SIG-M5 (cell line): ENCODE data around the gene ATXN7L2.
"Not testable (repeated sequence)": the region's sequence is repeated elsewhere in the genome, so short reads cannot be mapped to it uniquely, and the experiment has no call there.

Experiments used
- DNase-seq: peaks from one replicate; lab custom pipeline; 2025; lab: John Stamatoyannopoulos, UW

ATXN7L2 gene, protein sequence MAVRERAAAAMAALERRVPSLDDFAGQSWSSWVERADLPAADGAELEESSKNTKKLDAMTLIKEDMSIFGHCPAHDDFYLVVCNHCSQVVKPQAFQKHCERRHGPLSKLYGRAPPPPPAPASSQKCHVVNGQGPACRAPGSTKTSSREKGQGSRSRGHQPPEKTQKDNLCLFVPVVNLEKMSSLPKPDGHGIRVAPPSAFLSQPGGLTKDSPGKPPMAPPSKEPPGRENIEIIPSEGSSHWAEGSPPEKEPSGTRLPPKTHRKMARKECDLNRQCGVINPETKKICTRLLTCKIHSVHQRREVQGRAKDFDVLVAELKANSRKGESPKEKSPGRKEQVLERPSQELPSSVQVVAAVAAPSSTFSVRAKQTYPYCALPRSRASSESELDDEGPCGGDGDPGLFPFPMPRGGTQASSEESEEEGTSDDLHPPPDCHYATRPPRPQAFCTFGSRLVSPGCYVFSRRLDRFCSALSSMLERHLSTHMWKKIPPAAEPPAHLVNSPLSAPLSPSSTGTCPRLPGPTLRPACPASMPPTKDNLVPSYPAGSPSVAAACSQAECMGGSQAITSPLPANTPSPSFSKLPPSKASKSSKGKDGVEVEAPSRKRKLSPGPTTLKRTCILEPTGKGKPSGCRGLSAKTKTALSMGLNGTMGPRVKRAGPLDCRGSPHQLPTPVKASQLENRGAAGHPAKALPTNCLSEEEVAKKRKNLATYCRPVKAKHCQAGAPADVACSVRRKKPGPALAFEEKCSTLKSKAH

DNA sequence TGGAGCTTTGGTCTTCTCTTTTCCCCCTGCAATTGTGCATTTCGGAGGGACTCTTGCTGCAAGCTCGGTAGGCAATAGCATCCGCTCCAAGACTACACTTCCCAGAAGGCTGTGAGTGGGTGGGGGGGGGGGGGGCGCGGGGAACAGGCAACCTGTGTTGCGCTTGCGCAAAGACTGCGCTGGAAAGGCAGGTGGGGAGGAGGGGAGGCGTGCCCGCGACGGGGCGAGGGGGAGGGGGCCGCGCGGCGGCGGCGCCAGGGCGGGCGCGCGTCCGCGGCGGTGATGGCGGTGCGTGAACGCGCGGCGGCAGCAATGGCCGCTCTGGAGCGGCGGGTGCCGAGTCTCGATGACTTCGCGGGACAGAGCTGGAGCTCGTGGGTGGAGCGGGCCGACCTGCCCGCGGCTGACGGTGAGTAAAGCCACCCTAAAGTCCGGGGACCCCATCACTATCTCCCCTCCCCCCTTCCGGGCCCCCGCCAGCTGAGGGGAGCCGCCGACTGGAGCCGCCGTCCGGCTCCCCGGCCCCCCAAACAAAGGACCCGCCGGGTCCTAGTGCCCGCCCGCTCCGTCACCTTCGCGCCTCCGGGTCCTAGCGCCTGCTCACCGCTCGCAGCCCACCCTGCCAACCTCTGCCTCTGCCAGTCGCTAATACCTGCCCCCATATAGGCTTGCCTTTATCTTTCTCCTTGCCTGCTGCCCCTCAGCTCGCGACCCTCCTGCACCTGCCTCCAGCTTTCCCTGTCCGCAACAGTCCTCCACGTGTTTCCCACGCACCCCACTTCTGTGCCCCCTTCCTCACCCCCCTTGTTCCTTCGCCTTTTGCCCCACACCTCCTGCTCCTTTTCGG lies at the start of gene ATXN7L2:
Gene ATXN7L2, plus strand, starts transcription at position 234 of the 847 bp plus-strand sequence. Its CDS starts 49 bp downstream, at position 283.
- no peak for DNase-seq

DNA sequence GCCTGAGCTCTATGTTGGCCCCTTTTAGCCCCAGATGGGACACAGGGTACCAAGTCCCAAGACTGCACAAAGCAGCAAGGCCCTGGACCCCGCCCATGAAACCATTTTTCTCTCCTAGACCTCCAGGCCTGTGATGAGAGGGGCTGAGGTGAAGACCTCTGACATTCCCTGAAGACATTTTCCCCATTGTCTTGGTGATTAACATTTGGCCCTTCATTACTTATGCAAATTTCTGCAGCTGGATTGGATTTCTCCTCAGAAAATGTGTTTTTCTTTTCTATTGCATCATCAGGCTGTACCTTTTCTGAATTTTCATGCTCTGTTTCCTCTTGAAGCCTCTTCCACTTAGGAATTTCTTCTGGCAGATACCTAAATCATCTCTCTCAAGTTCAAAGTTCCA lies 49.2 kb upstream of the ATXN7L2 start:
- DNase-seq: no peak

DNA sequence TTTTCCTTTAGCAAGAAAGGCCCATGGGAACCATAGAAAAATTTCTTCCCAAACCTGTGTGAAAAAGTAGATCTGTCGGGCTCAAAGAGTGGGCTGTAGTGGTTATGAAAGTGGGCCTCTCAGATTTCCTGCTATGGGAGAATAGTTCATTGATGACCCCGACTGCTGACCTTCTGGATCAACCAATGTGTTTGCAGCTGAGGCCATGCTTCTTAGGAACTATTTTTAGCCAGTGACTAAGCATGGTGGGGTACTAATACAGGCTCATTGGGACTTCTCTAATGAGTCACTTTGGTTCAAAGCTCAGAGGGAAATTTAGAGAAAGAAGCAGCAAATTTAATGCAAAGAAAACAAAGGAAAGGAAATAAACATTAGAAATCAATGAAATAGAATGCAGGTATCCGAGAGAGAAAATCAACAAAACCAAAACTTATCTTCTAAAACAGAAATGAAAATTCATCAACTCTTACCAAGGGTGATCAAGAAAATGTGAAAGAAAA lies 44.9 kb upstream of the ATXN7L2 start:
- DNase-seq: no peak

DNA sequence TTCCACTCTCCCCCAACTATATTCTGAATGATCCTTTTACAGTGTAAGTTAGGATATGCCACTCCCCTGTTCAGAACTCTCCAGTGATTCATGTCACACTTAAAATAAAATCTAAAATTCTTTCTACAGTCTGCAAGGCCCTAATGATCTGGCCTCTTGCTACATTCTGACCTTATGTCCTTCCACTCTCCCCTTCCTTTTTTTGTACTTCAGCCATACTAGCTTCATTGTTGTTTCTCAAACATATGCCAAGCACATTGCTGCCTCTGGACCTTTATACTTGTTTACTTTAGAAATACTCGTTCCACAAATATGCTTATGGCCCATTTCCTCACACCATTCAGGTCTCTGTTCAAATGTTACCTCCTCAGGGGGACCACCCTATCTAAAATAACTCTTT lies 42.6 kb upstream of the ATXN7L2 start:
- DNase-seq: no peak

DNA sequence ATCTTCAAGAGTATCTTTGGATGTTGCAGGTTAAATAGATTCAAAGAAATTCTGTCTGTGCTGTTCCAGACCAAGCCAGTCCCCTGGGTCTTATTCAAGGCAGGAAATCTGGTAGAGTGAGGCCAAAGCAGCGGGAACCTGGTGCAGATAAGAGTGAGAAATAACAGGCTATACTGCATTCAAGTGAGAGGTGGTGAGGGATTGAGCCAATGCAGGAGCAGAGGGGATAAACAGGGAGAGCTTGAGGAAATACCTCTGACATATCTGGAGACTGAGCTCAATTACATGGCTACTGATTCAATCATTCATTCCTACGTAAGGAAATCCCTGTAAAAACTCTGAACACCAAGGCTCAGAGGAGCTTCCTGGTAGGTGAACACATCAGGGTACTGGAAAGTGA lies 40.2 kb upstream of the ATXN7L2 start:
- no peak for DNase-seq

DNA sequence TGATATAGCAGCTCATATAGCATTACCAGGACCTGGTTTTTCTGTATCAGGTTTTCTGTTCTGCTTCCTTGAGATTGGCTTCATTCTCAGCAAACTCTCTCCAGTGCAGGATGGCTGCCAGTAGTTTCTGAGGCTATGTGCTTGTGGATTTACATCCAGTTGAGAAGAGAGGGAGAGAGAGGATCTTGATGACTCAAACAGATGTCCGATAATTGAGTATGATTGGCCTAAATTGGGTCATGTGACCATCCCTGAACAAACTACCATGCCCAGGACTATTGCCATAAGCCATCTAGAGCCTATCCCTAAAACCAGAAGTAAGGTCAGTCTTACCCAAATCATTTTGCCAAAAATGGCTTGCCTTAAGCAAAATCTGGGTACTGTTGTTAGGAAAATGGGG lies 39.4 kb upstream of the ATXN7L2 start:
- no peak for DNase-seq

DNA sequence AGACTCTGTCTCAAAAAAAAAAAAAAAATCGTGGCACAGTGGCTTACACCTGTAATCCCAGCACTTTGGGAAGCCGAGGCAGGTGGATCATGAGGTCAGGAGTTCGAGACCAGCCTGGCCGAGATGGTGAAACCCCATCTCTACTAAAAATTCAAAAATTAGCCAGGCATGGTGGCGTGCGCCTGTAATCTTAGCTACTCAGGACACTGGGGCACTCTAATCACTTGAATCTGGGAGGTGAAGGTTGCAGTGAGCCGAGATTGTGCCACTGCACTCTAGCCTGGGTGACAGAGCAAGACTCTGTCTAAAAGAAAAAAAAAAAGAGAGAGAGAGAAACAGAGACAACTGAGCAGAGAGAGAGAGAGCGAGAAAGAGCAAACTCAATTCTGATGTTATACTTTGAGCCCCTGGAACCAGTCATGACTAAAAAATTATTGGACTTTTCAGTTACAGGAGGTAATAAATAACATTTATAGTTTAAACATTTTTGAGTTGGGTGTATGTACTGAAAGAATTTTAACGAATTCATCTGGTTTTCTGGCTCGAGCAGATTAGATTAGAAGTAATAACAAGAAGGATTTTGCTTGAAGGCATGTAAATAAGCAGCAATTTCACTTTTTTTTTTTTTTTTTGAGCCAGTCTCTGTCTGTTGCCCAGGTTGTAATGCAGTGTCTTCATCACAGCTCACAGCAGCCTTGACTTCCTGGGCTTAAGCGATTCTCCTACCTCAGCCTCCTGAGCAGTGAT lies 37.6 kb upstream of the ATXN7L2 start:
- not testable (repeated sequence) for DNase-seq

DNA sequence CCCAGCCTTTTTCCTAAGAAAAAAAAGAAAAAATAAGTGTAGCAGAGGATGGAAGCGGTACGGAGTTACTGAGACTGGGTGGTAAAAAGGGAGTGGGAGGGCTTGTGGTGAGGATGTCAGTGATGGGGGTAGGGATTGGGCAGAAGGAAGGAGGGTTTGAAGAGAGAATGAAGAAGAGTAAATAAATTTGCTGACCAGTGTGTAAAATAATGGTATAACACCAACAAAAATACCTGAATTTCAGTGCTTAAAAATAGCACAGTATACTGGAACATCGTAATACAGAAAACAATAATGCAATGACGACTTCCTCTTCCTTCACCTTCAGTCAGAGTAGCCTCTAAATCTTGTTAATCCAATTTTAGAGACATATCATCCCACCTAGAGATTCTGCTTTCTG lies 36.2 kb upstream of the ATXN7L2 start:
- DNase-seq: no peak

DNA sequence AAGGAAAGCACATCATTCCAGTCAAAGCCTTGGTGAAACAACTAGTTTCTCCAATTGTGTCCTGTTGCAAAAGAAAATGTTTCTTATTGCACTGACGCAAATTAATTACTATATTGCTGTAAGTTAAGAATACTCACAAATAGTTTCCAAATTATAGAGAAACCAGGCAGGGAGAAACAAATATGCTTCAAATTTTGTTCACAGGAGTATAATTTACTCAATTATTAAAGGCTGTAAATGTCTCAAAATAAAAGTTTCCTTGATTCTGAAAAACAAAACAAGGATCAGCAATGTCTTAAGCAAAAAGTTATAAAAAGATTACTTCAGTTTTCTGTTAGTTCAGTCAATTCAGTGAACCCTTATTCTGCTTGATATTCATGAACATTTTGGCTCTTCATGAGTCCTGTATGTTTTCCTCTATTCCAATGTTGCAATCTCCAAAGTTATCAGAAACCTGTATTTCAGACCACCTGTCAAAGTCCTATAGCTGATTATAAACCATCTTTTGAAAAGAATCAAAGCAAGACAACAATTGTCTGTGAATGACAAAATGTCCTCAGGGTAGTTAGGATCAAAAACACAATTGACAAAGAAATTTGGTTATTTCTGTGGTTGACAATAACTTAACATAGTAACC lies 29.1 kb upstream of the ATXN7L2 start:
- DNase-seq: no peak

DNA sequence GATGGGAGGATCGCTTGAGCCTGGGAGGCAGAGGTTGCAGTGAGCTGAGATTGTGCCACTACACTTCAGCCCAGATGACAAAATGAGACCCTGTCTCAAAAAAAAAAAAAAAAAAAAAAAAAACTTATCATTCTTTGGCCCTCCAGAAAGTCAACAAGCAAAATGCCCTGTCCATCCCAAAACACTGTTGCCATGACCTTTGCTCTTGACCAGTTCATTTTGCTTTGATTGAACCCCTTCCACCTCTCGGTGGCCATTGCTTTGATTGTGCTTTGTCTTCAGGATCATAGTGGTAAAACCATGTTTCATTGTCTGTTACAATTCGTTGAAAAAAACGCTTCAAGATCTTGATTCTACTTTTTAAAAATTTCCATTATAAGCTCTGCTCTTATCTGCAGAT lies 25.9 kb upstream of the ATXN7L2 start:
- no peak for DNase-seq

DNA sequence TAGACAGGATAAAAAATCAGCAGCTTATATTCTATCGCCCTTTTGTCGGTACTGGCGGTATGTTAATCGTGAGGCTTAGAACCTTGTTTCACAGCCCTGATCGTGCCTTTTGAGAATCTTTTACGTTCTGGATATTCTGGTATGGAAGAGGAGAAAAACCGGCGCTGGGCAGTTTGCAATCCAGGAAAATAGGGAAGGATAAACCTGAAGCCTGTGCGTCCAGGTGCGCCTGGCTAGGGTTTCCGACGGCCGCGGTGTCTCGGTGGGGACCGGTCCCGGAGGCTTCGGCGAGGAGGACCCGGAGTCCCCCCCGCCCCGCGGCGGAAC lies 17.6 kb upstream of the ATXN7L2 start:
- no peak for DNase-seq

DNA sequence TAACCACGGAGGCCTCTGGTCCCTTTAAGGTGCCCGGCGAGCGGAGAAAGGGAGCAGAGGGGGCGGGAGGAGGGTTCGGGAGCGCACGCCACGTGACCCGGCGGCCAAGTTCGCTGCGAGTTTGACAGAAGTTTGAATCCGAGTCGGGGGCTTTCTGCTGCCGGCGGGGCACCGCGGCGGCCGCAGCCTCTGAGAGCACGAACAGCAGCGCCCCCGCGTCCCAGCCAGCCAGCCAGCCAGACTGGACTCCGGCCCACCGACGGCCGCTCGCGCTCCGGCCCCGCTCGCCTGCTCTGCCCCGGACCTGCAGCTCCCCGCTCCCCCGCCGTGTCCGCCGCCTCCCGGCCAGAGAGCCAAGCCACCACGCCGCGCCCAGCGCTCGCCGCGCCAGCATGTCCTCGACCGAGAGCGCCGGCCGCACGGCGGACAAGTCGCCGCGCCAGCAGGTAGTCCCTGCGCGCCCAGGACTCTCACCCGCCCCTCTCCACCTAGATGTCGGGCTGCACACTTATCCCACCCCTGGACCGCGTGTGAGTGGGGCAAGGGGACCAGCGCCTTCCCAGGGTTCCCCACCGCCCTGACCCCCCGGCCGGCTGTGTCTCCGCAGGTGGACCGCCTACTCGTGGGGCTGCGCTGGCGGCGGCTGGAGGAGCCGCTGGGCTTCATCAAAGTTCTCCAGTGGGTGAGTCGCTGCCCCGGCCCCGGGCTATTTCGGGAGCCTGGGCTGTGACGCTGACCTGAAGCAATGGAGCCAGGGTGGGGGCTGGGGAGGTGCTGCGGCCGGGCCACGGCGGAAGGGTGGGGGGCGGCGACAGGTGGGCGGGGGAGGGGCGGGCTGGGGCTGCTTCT lies 17.0 kb upstream of the ATXN7L2 start, which contains the start of gene SYPL2:
Gene SYPL2, plus strand, starts transcription at position 95 of the 849 bp plus-strand sequence. Its CDS starts 298 bp downstream, at position 393.
- no peak for DNase-seq

DNA sequence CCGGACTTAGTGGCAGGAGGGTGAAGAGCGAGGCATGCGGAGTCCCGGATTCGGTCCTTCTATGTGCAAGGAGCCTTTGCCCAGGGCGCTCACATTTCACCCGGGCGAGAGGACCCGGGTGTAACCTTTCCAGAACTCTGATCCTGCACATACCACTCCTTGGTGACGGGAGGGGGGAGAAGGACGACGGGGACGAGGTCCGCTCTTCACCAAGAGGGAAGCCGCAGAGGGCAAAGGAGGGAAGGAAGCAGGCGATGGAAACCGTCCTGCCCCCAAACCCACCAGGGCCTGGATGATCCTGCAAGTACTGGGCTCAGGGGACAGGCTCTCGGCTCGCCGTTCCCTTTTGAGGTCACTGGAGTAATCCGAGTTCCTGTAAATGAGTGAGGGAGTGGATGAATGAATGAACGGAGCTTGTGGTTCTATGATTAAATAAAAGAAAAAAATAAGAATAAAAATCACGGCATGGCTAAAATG lies 16.4 kb upstream of the ATXN7L2 start:
- DNase-seq: no peak

DNA sequence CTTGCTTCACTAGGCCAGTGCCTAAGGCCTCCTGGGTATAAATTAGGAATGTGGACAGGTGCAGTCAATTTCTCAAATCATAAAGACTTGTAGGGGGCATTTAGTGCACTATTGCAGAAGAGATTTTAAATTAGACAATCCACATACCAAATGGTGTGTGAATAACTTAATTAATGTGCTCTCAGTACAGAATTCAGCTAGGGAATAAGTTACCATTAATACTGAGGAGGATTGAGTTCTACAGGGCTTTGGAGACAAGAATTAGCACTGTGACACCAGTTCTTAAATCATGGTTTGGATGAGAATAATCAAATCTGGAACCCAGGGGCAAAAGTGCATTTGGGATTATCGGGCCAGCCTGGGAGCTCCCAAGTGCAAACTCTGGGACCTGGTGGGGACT lies 15.6 kb upstream of the ATXN7L2 start:
- DNase-seq: no peak

DNA sequence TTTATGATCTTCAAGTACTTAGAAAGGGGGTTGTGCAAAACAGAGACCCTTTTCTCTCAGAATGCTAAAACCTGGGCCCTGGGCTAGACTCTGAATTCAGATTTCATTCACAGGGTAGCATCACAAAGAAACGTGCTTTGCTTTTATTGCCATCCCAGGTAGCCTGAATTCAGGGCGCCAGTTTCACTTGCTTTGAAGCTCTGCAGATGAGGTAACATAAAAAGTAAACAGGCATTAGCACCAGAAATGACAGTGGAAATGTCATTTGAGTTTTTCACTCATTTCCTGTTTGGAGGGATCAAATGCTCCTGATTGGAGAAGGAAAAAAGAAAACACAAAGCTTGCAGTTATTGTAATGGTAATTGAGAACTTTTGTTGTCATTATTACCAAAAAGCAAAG lies 14.8 kb upstream of the ATXN7L2 start:
- DNase-seq: no peak

DNA sequence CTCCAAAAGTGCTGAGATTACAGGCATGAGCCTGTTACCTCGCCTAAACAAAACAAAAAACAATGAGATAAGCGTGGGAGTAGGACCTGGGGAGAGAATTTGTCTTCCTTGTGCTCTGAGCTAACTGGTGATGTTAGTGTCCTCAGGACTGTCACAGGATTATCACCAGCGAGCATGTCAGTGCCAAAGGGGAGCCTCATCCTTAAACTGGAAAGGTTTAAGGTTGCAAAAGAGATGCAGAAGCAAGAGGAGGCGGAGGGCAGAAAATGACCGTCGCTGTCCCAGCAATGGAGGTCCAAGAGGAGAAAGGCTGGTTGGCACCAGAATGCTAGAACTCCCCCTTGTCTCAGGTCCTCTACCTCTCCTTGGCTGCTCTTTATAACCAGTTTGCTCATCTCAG lies 13.5 kb upstream of the ATXN7L2 start:
- DNase-seq: no peak

DNA sequence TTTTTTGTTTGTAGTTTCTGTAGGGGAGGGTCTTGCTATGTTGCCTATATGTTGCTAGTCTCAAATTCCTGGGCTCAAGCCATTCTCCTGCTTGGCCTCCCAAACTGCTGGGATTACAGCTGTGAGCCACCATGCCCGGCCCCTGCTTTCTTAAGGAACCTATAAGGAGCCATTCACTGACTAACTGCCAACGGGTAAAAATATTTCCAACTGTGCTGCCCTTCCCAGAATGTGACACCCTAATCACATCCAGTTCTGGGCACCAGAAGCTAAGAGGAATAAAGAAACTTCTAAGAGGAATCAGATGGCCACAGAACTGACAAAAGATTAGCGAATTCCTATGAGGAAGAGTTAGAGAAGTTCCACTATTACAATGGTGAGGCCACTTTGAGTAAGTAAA lies 10.9 kb upstream of the ATXN7L2 start:
- DNase-seq: no peak

DNA sequence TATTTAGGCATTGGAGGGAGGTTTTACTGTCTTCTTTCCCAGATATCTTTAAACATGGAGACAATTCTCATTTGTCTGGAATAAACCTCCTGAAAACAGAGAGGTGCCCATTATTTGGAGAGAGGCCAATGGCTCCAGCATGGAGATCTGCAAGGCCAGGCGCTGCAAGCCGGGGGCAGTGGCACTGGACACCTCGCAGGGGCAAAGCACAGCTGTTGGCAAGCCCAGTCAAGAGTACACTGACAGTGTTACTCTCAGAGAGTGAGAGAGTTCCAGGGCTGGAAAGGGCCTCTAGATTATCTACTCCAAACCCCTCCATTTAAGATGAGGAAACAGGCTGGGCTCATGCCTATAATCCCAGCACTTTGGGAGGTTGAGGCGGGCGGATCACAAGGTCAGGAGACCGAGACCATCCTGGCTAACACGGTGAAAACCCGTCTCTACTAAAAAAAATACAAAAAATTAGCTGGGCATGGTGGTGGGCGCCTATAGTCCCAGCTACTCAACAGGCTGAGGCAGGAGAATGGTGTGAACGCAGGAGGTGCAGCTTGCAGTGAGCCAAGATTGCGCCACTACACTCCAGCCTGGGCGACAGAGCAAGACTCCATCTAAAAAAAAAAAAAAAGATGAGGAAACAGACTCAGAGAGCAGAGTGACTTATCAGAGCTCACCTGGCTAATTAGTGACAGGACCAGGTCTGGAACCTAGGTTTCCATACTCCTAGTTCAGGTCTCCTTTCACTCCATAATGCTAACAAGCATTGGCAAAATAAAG lies 10.2 kb upstream of the ATXN7L2 start:
- DNase-seq: not testable (repeated sequence)

DNA sequence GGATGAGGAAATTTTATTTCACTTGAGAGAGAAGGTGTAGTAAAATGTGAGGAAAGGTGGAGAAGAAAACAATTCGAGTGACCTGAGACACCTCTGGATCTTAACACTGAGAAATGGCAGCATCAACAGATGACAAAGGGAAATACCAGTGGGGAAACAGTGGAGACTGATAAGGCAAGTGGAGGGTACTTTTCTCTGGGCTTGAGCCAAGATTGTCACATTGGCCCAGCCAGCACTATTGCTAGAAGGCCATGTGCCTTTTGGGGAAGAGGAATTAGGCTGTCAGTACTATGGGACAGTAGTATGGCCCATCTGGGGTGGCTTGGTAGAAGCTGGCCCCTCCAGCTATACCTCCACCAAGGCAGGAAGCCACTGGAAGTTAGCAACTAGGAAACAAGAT lies 9.0 kb upstream of the ATXN7L2 start:
- DNase-seq: no peak
